Esophagus squamous epithelium (tissue), 4 donors: ENCODE results near the gene MAP3K9. TPM values are rescaled to one million over a fixed set of nuclear protein-coding genes. Genes with fewer than 3 reads are reported as not detected.

ENCODE experiments used
- total RNA-seq, 4 donors: library from RNA; depleted of rRNA; stranded (reverse); fragments of >200 nt; gene quantifications; one replicate each; pipeline ENCODE4 v1.1.0, GENCODE V29; 2016

Gene MAP3K9
- total RNA-seq, 4 donors from 2014 or later = 8.1 to 34.0 (median 14.7) TPM

Other genes with a start within 250 kb of the MAP3K9 start
- gene MED6, start 208.9 kb downstream of the MAP3K9 start, total RNA-seq = 10 to 100 TPM; 19.1 to 37.1 (median 30.2) TPM
- gene TTC9, start 167.6 kb downstream of the MAP3K9 start, total RNA-seq = 10 to 100 TPM; 22.5 to 50.6 (median 32.5) TPM
- 10 to 100 TPM in 3 of 4 donors, 1 to 10 TPM in 1; 9.1 to 41.8 (median 18.9) TPM for gene PCNX1, start 97.9 kb upstream of the MAP3K9 start, total RNA-seq